ENCODE data around the gene U2SURP.
"Not testable (repeated sequence)": the region's sequence is repeated elsewhere in the genome, so short reads cannot be mapped to it uniquely, and the experiment has no call there.

U2SURP gene

GRCh38 chr3:143024351-143024960, 23.1 kb downstream of the U2SURP start:
- no peak for DNase-seq

- DNase-seq = no peak
These were observed 30.0 kb downstream of the U2SURP start for GRCh38 chr3:143031327-143031726.

GRCh38 chr3:143031796-143032387, 30.5 kb downstream of the U2SURP start:
- not testable (repeated sequence) for DNase-seq

GRCh38 chr3:143035466-143036211, 34.3 kb downstream of the U2SURP start:
- DNase-seq = no peak

GRCh38 chr3:143036557-143036956, 35.2 kb downstream of the U2SURP start:
- no peak for DNase-seq

- DNase-seq = no peak
These were observed 36.5 kb downstream of the U2SURP start for GRCh38 chr3:143037867-143038266.

GRCh38 chr3:143040261-143040879, 39.0 kb downstream of the U2SURP start:
- DNase-seq = no peak

- DNase-seq = no peak
These were observed 40.5 kb downstream of the U2SURP start for GRCh38 chr3:143041903-143042302.

GRCh38 chr3:143045639-143046038, 44.3 kb downstream of the U2SURP start:
- no peak for DNase-seq

GRCh38 chr3:143046075-143046474, 44.7 kb downstream of the U2SURP start:
- DNase-seq = not testable (repeated sequence)

GRCh38 chr3:143054011-143054410, 52.6 kb downstream of the U2SURP start:
- no peak for DNase-seq

- DNase-seq = no peak
These were observed 55.0 kb downstream of the U2SURP start for GRCh38 chr3:143056372-143056771.

- DNase-seq = no peak
These were observed 59.5 kb downstream of the U2SURP start for GRCh38 chr3:143060906-143061305.

GRCh38 chr3:143063018-143063417, 61.6 kb downstream of the U2SURP start:
- no peak for DNase-seq

GRCh38 chr3:143064777-143065176, 63.4 kb downstream of the U2SURP start:
- no peak for DNase-seq

- no peak for DNase-seq
These were observed 64.0 kb downstream of the U2SURP start for GRCh38 chr3:143065364-143065763.

GRCh38 chr3:143066033-143066432, 64.7 kb downstream of the U2SURP start:
- no peak for DNase-seq

- DNase-seq = no peak
These were observed 65.8 kb downstream of the U2SURP start for GRCh38 chr3:143067201-143067600.

GRCh38 chr3:143068059-143068458, 66.7 kb downstream of the U2SURP start:
- no peak for DNase-seq

- DNase-seq = no peak
These were observed 69.7 kb downstream of the U2SURP start for GRCh38 chr3:143070977-143071551.

GRCh38 chr3:143071776-143072175, 70.4 kb downstream of the U2SURP start:
- DNase-seq = no peak

- not testable (repeated sequence) for DNase-seq
These were observed 71.1 kb downstream of the U2SURP start for GRCh38 chr3:143072298-143073020.

GRCh38 chr3:143073541-143073940, 72.2 kb downstream of the U2SURP start:
- DNase-seq = not testable (repeated sequence)
